ENCODE results near the gene P2RX4.

The P2RX4 gene

GRCh38 chr12:121238604-121239350 is 28.8 kb downstream of the P2RX4 start:
- no peak for DNase-seq (ENCODE audit: low spot score)

GRCh38 chr12:121239351-121240061 is 29.6 kb downstream of the P2RX4 start:
- DNase-seq (ENCODE audit: low spot score), result no peak
- no peak for TF ChIP-seq CTCF (IDR thresholded peaks at IDR 0.05; ENCODE audit: extremely low read depth, missing control alignments)

More at GRCh38 chr12:121238604-121239350, 28.8 kb downstream of the P2RX4 start:
- no peak for TF ChIP-seq CTCF (IDR thresholded peaks at IDR 0.05; ENCODE audit: extremely low read depth, missing control alignments)

GRCh38 chr12:121240062-121240420 is 30.1 kb downstream of the P2RX4 start:
- no peak for DNase-seq (ENCODE audit: low spot score)
- no peak for TF ChIP-seq CTCF (IDR thresholded peaks at IDR 0.05; ENCODE audit: extremely low read depth, missing control alignments)

GRCh38 chr12:121240484-121241101 is 30.7 kb downstream of the P2RX4 start:
- TF ChIP-seq CTCF (IDR thresholded peaks at IDR 0.05; ENCODE audit: extremely low read depth, missing control alignments), result no peak
- peak; percentile 62 for DNase-seq (ENCODE audit: low spot score)

GRCh38 chr12:121241156-121241970 is 31.4 kb downstream of the P2RX4 start:
- TF ChIP-seq CTCF (IDR thresholded peaks at IDR 0.05; ENCODE audit: extremely low read depth, missing control alignments), result no peak

GRCh38 chr12:121245031-121245430 is 35.1 kb downstream of the P2RX4 start:
- TF ChIP-seq CTCF (IDR thresholded peaks at IDR 0.05; ENCODE audit: extremely low read depth, missing control alignments), result no peak
- DNase-seq (ENCODE audit: low spot score), result no peak

More at GRCh38 chr12:121241156-121241970, 31.4 kb downstream of the P2RX4 start:
- no peak for DNase-seq (ENCODE audit: low spot score)
